Smooth muscle cell (in vitro differentiated cells): Measurements from ENCODE around the gene PPCDC. TPM values are rescaled to one million over a fixed set of nuclear protein-coding genes. Genes with fewer than 3 reads are reported as not detected.
"Not testable (repeated sequence)": the region's sequence is repeated elsewhere in the genome, so short reads cannot be mapped to it uniquely, and the experiment has no call there.

Experiments
- DNase-seq: peaks from one replicate; lab custom pipeline; 2025; ENCODE audit not compliant: unreplicated experiment; lab: John Stamatoyannopoulos, UW
- H2AFZ ChIP-seq: fragments of 200-600 bp; sonication (generic); 2 replicates; pipeline ENCODE4 v1.6.0; 2016; ENCODE audit warnings: antibody characterized with exemption, low read depth, mild to moderate bottlenecking
- H3F3A ChIP-seq: fragments of 200-600 bp; sonication (generic); 2 replicates; pipeline ENCODE4 v1.6.0; 2017; ENCODE audit warnings: antibody characterized with exemption, low read depth
- H3K27ac ChIP-seq: fragments of 200-600 bp; sonication (generic); 2 replicates; pipeline ENCODE4 v1.5.1; 2016; ENCODE audit warnings: low read depth, mild to moderate bottlenecking
- H3K27me3 ChIP-seq: fragments of 200-600 bp; sonication (generic); 2 replicates; pipeline ENCODE4 v1.6.1; 2016; ENCODE audit warnings: low read depth, mild to moderate bottlenecking
- H3K36me3 ChIP-seq: fragments of 200-600 bp; sonication (generic); 2 replicates; pipeline ENCODE4 v1.5.1; 2016; ENCODE audit warnings: low read depth
- H3K4me1 ChIP-seq: fragments of 200-600 bp; sonication (generic); 2 replicates; pipeline ENCODE4 v1.5.1; 2016; ENCODE audit warnings: low read depth
- H3K4me2 ChIP-seq: fragments of 200-600 bp; sonication (generic); 2 replicates; pipeline ENCODE4 v1.6.0; 2016; ENCODE audit warnings: mild to moderate bottlenecking
- H3K4me3 ChIP-seq: fragments of 200-600 bp; sonication (generic); 2 replicates; pipeline ENCODE4 v1.5.1; 2016; ENCODE audit warnings: mild to moderate bottlenecking
- H3K79me2 ChIP-seq: fragments of 200-600 bp; sonication (generic); 2 replicates; pipeline ENCODE4 v1.6.0; 2016; ENCODE audit warnings: low read depth, mild to moderate bottlenecking
- H3K9ac ChIP-seq: fragments of 200-600 bp; sonication (generic); 2 replicates; pipeline ENCODE4 v1.6.0; 2016; ENCODE audit warnings: low read depth
- H3K9me3 ChIP-seq: fragments of 200-600 bp; sonication (generic); replicated peaks from 2 replicates; pipeline ENCODE4 v1.5.1; 2016; ENCODE audit warnings: low read depth
- H4K20me1 ChIP-seq: fragments of 200-600 bp; sonication (generic); 2 replicates; pipeline ENCODE4 v1.6.0; 2016; ENCODE audit warnings: low read depth
- WGBS: methylation state at CpG from one replicate; pipeline ENCODE4 v1.1.7; 2016; ENCODE audit warnings: low lambda C conversion rate; 5-methylcytosine and 5-hydroxymethylcytosine counted together
- polyA plus RNA-seq: library from polyadenylated mRNA; unstranded; fragments of >200 nt; fragmentation: Nextera tagmentation; extraction: Ambion mirVana; gene quantifications from 2 replicates; pipeline ENCODE4 v1.2.1, GENCODE V29; 2016
- total RNA-seq: library from RNA; depleted of rRNA; stranded (reverse); fragments of >200 nt; gene quantifications from 2 replicates; pipeline ENCODE4 v1.2.3, GENCODE V29; 2014
- TF ChIP-seq, protein P1 (sequence below): fragments of 200-600 bp; sonication (generic); IDR thresholded peaks from 2 replicates; pipeline ENCODE4 v1.5.1; 2017; ENCODE audit warnings: borderline replicate concordance, mild to moderate bottlenecking, antibody characterized with exemption; ENCODE audit not compliant: insufficient read depth, poor library complexity, severe bottlenecking

The PPCDC gene
- total and polyA plus RNA-seq, 2 experiments from 2014 or later = 7.8 to 33.7 TPM

DNA sequence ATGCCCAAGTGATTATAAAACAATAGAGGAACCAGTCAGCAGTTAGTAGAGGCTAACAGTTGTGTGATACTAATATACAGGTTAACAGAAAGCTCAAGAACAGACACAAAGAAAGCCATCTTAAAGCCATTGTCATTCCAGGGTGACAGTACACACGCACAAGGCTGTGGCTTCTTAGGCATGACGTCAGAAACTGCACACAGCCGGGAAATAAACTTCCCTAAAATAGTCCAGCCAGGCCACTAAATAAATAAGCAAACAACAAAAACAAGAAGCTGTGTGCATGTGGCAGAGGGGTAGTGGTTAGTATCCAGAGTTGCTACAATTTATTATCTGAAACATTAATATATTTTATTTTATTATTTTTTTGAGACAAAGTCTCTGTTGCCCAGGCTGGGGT, 49.8 kb downstream of the PPCDC start:
- H4K20me1 ChIP-seq = no peaks in the 10 kb centered on the region
- H3K27ac ChIP-seq = no peak overlapping the region
- H3K27me3 ChIP-seq = no peaks in the 10 kb centered on the region
- H3F3A ChIP-seq = no peaks in the 10 kb centered on the region
- 72% methylated on average over 3 of the region's 3 CpGs for WGBS
- no peaks in the 10 kb centered on the region for H3K9me3 ChIP-seq
- no peak for DNase-seq
- no peaks in the 10 kb centered on the region for H3K4me1 ChIP-seq
- TF ChIP-seq, protein P1, sequence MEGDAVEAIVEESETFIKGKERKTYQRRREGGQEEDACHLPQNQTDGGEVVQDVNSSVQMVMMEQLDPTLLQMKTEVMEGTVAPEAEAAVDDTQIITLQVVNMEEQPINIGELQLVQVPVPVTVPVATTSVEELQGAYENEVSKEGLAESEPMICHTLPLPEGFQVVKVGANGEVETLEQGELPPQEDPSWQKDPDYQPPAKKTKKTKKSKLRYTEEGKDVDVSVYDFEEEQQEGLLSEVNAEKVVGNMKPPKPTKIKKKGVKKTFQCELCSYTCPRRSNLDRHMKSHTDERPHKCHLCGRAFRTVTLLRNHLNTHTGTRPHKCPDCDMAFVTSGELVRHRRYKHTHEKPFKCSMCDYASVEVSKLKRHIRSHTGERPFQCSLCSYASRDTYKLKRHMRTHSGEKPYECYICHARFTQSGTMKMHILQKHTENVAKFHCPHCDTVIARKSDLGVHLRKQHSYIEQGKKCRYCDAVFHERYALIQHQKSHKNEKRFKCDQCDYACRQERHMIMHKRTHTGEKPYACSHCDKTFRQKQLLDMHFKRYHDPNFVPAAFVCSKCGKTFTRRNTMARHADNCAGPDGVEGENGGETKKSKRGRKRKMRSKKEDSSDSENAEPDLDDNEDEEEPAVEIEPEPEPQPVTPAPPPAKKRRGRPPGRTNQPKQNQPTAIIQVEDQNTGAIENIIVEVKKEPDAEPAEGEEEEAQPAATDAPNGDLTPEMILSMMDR = no peak
- H3K4me3 ChIP-seq = no peak overlapping the region
- H3K36me3 ChIP-seq = no peaks in the 10 kb centered on the region
- H3K9ac ChIP-seq = no peak overlapping the region
- no peaks in the 10 kb centered on the region for H3K79me2 ChIP-seq
- no peak overlapping the region for H3K4me2 ChIP-seq
- H2AFZ ChIP-seq = no peak overlapping the region

DNA sequence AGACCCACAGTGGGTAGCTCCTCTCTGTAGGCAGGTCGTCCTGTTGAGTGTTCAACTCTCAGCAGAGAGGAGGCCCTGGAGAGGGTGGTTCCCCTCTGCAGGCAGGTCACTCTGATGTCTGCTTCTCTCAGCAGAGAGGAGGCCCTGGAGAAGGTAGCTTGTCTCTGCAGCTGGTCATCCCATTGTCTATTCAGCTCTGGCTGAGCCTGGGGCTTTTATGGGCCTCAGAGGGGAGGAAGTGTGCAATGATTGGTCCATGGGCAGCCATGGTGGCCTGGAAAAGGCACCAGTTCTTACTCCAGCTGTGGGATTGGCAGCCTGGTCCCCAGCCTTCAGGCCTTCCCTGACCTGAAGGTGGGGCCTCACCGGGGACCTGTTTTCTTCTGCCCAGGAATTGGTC, 52.9 kb downstream of the PPCDC start:
- Histone ChIP-seq H3K4me3 (no peak overlapping the region), H3K9ac (no peak overlapping the region), H3F3A (no peaks in the 10 kb centered on the region), H3K4me1 (no peaks in the 10 kb centered on the region), H3K4me2 (no peak overlapping the region), H3K9me3 (no peaks in the 10 kb centered on the region), H4K20me1 (no peaks in the 10 kb centered on the region), H3K27ac (no peak overlapping the region), H3K79me2 (no peaks in the 10 kb centered on the region), H3K36me3 (no peaks in the 10 kb centered on the region), H2AFZ (no peak overlapping the region), H3K27me3 (no peaks in the 10 kb centered on the region)
- TF ChIP-seq, protein P1 = no peak
- no peak for DNase-seq
- 90% methylated on average over 2 of the region's 2 CpGs for whole genome bisulfite sequencing

DNA sequence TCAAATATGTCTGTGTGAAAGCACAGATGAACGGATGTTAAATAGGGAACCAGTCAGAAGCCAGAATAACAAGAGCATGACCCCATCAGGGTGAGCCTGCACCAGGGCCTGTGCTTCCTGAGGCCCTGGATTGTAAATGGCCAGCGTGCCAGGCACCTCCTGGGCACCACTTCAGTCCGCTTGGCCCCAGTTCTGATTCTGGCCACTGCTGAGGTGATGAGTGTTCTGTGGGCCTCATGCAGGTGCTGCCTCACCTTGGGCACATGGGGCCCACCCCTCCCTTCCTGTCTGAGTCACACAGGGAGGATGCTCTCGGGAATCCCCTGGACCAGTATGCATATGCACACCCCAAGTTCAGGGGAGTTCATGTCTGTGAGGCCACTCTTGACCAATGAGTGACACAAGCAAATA, 54.2 kb downstream of the PPCDC start:
- not testable (repeated sequence) for H3K9ac ChIP-seq, H3F3A ChIP-seq, H3K4me1 ChIP-seq, H3K36me3 ChIP-seq, H3K9me3 ChIP-seq, H3K4me2 ChIP-seq, H3K4me3 ChIP-seq, H4K20me1 ChIP-seq, H2AFZ ChIP-seq, H3K79me2 ChIP-seq, H3K27ac ChIP-seq, DNase-seq, H3K27me3 ChIP-seq
- WGBS = 93% methylated on average over 4 of the region's 4 CpGs

DNA sequence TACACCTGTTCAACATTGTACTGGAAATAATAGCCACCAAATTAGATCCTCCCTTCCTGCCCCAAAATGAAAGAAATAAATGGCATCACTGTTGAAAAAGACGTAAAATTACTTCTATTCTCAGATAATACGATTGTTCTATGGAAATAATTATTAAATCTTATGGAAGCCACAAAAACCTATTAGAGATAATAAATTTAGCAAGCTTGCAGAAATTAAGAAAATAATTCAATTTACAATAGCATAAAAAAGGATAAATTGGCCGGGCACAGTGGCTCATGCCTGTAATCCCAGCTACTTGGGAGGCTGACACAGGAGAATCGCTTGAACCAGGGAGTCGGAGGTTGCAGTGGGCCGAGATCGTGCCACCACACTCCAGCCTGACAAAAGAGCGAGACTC, 57.8 kb downstream of the PPCDC start:
- WGBS = 96% methylated on average over 6 of the region's 8 CpGs
- Histone ChIP-seq H3K4me2 (no peak overlapping the region), H3K4me1 (no peaks in the 10 kb centered on the region), H3K36me3 (no peaks in the 10 kb centered on the region), H3K27me3 (no peaks in the 10 kb centered on the region), H3K9me3 (no peaks in the 10 kb centered on the region), H3F3A (no peaks in the 10 kb centered on the region), H4K20me1 (no peaks in the 10 kb centered on the region), H2AFZ (no peak overlapping the region), H3K9ac (no peak overlapping the region), H3K79me2 (no peaks in the 10 kb centered on the region), H3K4me3 (no peak overlapping the region), H3K27ac (no peak overlapping the region)
- TF ChIP-seq, protein P1 = no peak
- DNase-seq = no peak
